Testis (tissue), 3 donors: ENCODE measurements around the gene KDM2A. TPM values are rescaled to one million over a fixed set of nuclear protein-coding genes. Genes with fewer than 3 reads are reported as not detected.

Source experiments
- DNase-seq: peaks from one replicate; pipeline ENCODE4 v3.0.0-alpha.2; 2019
- H3K27ac ChIP-seq, 2 donors: fragments of 200-600 bp; sonication (generic); one replicate each; pipeline ENCODE4 v1.5.1; 2019
- H3K27me3 ChIP-seq: fragments of 200-600 bp; sonication (generic); one replicate; pipeline ENCODE4 v1.5.1; 2019
- H3K36me3 ChIP-seq: fragments of 200-600 bp; sonication (generic); one replicate; pipeline ENCODE4 v1.5.1; 2017; ENCODE audit warnings: low read depth; ENCODE audit errors: missing control alignments
- H3K4me1 ChIP-seq: fragments of 200-600 bp; sonication (generic); one replicate; pipeline ENCODE4 v1.5.1; 2019
- H3K4me3 ChIP-seq, 2 donors: fragments of 200-600 bp; sonication (generic); one replicate each; pipeline ENCODE4 v1.5.1; 2017 to 2019
- H3K9me3 ChIP-seq: fragments of 200-600 bp; sonication (generic); one replicate; pipeline ENCODE4 v1.5.1; 2017
- POLR2A ChIP-seq: fragments of 450-650 bp; IDR thresholded peaks from one replicate; pipeline ENCODE4 v1.6.1; 2017; ENCODE audit warnings: antibody characterized with exemption, mild to moderate bottlenecking, moderate library complexity
- WGBS, 2 donors: methylation state at CpG; one replicate each; pipeline ENCODE4 v1.1.5; 2018; 5-methylcytosine and 5-hydroxymethylcytosine counted together
- intact Hi-C: fragments of 100-400 bp; cut with DNase I; formaldehyde crosslinking; loops from one replicate; pipeline ENCODE4 v1.15.1; 2023; ENCODE audit warnings: low total_unique reads
- polyA plus RNA-seq: library from polyadenylated mRNA; stranded (reverse); fragments of 350-450 nt; fragmentation: Illumina TruSeq; extraction: RNeasy Lipid Tissue Mini Kit (QIAGEN cat#74804); gene quantifications from one replicate; pipeline ENCODE4 v1.2.3, GENCODE V29; 2014; ENCODE audit warnings: low read depth, low replicate concordance; ENCODE audit not compliant: insufficient read depth
- total RNA-seq, 2 donors: library from RNA; depleted of rRNA; stranded (reverse); fragments of >200 nt; gene quantifications; one replicate each; pipeline ENCODE4 v1.2.3, GENCODE V29; 2016
- TF ChIP-seq, protein P1 (sequence below), 3 experiments: fragments of 450-650 bp in 2 of 3; fragments of 200-600 bp in 1 of 3; sonication (generic) in 1 of 3; IDR thresholded peaks; one replicate each; pipeline ENCODE4 v1.5.1; 2016 to 2019; ENCODE audit warnings: antibody characterized with exemption in 3 of 3, mild to moderate bottlenecking in 2 of 3, moderate library complexity in 1 of 3

Gene KDM2A
- total and polyA plus RNA-seq, 3 donors from 2014 or later, result 106 to 169 (median 142) TPM

DNA sequence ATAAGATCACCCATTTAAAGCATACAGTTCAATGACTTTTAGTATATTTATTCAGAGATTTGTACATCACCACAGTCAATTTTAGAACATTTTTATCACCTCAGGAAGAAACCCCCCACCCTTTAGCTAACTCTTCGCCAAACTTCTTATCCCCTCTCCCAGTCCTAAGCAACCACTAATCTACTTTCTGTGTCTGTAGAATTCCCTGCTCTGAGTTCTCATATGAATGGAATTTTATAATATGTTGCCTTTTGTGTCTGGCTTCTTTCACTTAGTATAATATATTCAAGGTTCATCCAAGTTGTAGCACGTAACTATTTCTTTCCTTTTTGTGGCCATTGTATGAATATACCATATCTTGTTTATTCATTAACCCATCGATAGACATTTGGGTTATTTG, 173.6 kb downstream of the KDM2A start:
- TF ChIP-seq, protein P1, sequence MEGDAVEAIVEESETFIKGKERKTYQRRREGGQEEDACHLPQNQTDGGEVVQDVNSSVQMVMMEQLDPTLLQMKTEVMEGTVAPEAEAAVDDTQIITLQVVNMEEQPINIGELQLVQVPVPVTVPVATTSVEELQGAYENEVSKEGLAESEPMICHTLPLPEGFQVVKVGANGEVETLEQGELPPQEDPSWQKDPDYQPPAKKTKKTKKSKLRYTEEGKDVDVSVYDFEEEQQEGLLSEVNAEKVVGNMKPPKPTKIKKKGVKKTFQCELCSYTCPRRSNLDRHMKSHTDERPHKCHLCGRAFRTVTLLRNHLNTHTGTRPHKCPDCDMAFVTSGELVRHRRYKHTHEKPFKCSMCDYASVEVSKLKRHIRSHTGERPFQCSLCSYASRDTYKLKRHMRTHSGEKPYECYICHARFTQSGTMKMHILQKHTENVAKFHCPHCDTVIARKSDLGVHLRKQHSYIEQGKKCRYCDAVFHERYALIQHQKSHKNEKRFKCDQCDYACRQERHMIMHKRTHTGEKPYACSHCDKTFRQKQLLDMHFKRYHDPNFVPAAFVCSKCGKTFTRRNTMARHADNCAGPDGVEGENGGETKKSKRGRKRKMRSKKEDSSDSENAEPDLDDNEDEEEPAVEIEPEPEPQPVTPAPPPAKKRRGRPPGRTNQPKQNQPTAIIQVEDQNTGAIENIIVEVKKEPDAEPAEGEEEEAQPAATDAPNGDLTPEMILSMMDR (IDR thresholded peaks at IDR 0.05), result no peak
- TF ChIP-seq POLR2A, result no peak
- Histone ChIP-seq H3K27ac (no peak overlapping the region), H3K36me3 (no peaks in the 10 kb centered on the region), H3K27me3 (no peaks in the 10 kb centered on the region), H3K4me3 (no peak overlapping the region), H3K9me3 (no peaks in the 10 kb centered on the region), H3K4me1 (peaks cover 14% of the 10 kb centered on the region)
- WGBS, 2 donors, result 48 to 51% methylated on average over 3 of the region's 3 CpGs
- intact Hi-C loops, result no loop called here
- DNase-seq, result no peak

DNA sequence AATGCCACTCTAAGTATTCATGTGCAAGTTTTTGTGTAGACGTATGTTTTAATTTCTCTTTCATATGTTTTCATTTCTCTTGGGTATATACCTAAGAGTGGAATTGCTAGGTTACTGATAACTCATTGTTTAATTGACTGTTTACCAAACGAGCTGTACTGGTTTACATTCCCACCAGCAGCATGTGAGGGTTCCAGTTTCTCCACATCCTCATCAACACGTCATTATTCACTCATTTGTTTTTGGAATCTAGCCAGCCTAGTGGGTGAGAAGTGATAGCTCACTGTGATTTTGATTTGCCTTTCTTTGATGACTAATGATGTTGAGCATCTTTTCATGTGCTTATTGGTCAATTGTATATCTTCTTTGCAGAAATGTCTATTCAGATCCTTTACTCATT, 174.0 kb downstream of the KDM2A start:
- intact Hi-C loops, result no loop called here
- TF ChIP-seq, protein P1 (IDR thresholded peaks at IDR 0.05), result no peak
- TF ChIP-seq POLR2A, result no peak
- no peak overlapping the region for H3K27ac ChIP-seq
- H3K4me1 ChIP-seq, result peaks cover 10% of the 10 kb centered on the region
- no peaks in the 10 kb centered on the region for H3K36me3 ChIP-seq
- no peaks in the 10 kb centered on the region for H3K9me3 ChIP-seq
- no peaks in the 10 kb centered on the region for H3K27me3 ChIP-seq
- no peak for DNase-seq
- WGBS, 2 donors, result 66 to 72% methylated on average over 3 of the region's 3 CpGs
- no peak overlapping the region for H3K4me3 ChIP-seq

DNA sequence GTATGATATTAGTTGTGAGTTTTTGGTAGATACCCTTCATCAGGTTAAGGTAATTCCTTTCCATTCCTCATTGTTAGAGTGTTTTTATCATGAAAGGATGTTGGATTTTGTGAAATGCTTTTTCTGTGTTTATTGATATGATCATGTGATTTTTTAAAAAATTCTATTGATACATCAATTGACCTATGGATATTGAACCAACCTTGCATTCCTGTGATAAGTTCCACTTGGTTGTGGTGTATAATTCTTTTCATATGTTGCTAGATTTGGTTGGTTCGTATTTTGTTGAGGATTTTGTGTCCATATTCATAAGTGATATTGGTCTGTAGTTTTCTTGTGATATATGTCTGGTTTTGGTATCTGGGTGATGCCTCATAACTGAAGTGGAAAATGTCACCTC, 176.8 kb downstream of the KDM2A start:
- Histone ChIP-seq H3K27ac (no peak overlapping the region), H3K4me1 (no peaks in the 10 kb centered on the region), H3K27me3 (no peaks in the 10 kb centered on the region), H3K9me3 (no peaks in the 10 kb centered on the region), H3K36me3 (no peaks in the 10 kb centered on the region), H3K4me3 (no peak overlapping the region)
- no peak for DNase-seq
- intact Hi-C loops, result no loop called here
- 97 to 100% methylated on average over 1 of the region's 1 CpG for WGBS, 2 donors
- TF ChIP-seq, protein P1 (IDR thresholded peaks at IDR 0.05), result no peak
- TF ChIP-seq POLR2A, result no peak

DNA sequence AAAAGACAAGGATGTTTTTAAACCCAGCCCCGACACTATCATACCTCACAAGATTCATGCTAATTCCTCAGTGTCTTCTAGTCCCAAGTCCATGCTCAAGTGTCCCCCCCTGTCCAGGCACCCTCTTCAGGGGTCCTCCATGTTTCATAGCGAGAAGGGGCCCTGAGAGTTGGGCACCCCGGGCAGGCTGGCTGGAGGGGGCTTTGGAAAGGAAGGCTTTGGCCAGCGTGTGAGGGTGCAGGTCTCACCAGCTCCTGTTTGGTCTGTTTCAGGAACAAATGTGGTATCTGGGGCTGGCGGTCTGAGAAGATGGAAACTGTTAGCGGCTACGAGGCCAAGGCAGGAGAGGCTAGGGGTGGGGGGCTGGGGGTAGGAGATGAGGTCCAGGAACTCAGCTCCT, 179.7 kb downstream of the KDM2A start:
- no peaks in the 10 kb centered on the region for H3K9me3 ChIP-seq
- intact Hi-C loops, result no loop called here
- H3K27ac ChIP-seq, result no peak overlapping the region
- TF ChIP-seq, protein P1 (IDR thresholded peaks at IDR 0.05), result no peak
- TF ChIP-seq POLR2A, result no peak
- DNase-seq, result no peak
- no peaks in the 10 kb centered on the region for H3K27me3 ChIP-seq
- 96% methylated on average over 7 of the region's 7 CpGs for WGBS, 2 donors
- H3K4me1 ChIP-seq, result peaks cover 11% of the 10 kb centered on the region
- no peaks in the 10 kb centered on the region for H3K36me3 ChIP-seq
- no peak overlapping the region for H3K4me3 ChIP-seq

DNA sequence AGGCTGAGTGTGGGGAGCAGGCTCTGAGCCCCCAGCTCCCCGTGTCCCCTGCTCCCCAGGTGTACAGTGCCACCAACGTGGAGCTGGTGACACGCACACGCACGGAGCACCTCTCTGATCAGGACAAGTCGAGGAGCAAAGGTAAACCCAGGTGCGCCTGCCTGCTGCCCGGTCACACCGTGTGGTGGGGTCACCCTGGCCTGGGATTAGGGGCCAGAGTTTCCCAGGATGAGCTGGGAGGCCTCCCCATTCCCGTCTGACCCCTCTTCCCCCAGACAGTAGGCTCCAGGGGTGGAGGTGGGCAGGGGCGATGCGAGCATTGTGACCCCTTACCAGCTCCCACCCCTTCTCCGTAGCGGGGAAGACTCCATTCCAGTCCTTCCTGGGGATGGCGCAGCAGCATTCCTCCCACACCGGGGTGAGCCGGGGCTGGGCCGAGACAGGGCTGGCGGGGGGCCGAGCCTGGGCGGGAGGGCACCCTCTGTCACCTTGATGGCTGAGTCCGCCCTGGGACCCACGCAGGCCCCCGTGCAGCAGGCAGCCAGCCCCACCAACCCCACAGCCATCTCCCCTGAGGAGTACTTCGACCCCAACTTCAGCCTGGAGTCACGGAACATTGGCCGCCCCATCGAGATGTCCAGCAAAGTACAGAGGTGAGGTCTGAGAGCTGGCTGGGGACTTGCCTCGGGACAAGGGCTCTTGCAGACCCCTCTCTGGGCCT, 180.6 kb downstream of the KDM2A start:
- H3K27me3 ChIP-seq, result no peaks in the 10 kb centered on the region
- no peak for DNase-seq
- no peak overlapping the region for H3K27ac ChIP-seq
- TF ChIP-seq, protein P1 (IDR thresholded peaks at IDR 0.05), result no peak
- no peak for TF ChIP-seq POLR2A
- no peaks in the 10 kb centered on the region for H3K9me3 ChIP-seq
- intact Hi-C loops, result no loop called here
- peaks cover 20% of the 10 kb centered on the region for H3K4me1 ChIP-seq
- no peaks in the 10 kb centered on the region for H3K36me3 ChIP-seq
- no peak overlapping the region for H3K4me3 ChIP-seq
- 92 to 95% methylated on average over 10 to 29 of the region's 29 CpGs for WGBS, 2 donors
